IPS-20b (cell line): ENCODE data around the gene LMF2.

Source experiments
- H3K27ac ChIP-seq: one replicate; pipeline ENCODE4 v1.5.1; 2013; ENCODE audit warnings: low read length
- H3K27me3 ChIP-seq: 2 replicates; pipeline ENCODE4 v1.6.1; 2013; ENCODE audit warnings: mild to moderate bottlenecking, low read length, inconsistent platforms; ENCODE audit not compliant: insufficient read depth
- H3K36me3 ChIP-seq: 2 replicates; pipeline ENCODE4 v1.6.1; 2013; ENCODE audit warnings: low read depth, mild to moderate bottlenecking, inconsistent platforms, low read length, moderate library complexity; ENCODE audit not compliant: insufficient read depth
- H3K4me1 ChIP-seq: 2 replicates; pipeline ENCODE4 v1.6.1; 2013; ENCODE audit warnings: mild to moderate bottlenecking, control low read depth, inconsistent platforms, low read length, moderate library complexity; ENCODE audit not compliant: insufficient read depth
- H3K4me3 ChIP-seq: 2 replicates; pipeline ENCODE4 v1.5.1; 2013; ENCODE audit warnings: mild to moderate bottlenecking, low read length, inconsistent platforms
- H3K9ac ChIP-seq: 2 replicates; pipeline ENCODE4 v1.6.1; 2013; ENCODE audit warnings: low read depth, mild to moderate bottlenecking, inconsistent platforms, low read length, moderate library complexity
- H3K9me3 ChIP-seq: 2 replicates; pipeline ENCODE4 v1.6.1; 2013; ENCODE audit warnings: mild to moderate bottlenecking, low read depth, low read length, inconsistent platforms; ENCODE audit not compliant: insufficient read depth

The LMF2 gene

GRCh38 chr22:50526834-50527801, 19.6 kb upstream of the LMF2 start:
- Histone ChIP-seq H3K27ac (no peak overlapping the region), H3K36me3 (peaks cover 24% of the 10 kb centered on the region), H3K4me1 (peaks cover 3% of the 10 kb centered on the region; the same call in 1 of the 2 replicates), H3K9me3 (no peaks in the 10 kb centered on the region), H3K4me3 (peak overlapping the region; percentile 77), H3K9ac (peak overlapping the region; percentile 64; the same call in 1 of the 2 replicates), H3K27me3 (peaks cover 58% of the 10 kb centered on the region)

- Histone ChIP-seq H3K9ac (peak overlapping the region; percentile 64; the same call in 1 of the 2 replicates), H3K9me3 (no peaks in the 10 kb centered on the region), H3K4me3 (peak overlapping the region; percentile 77), H3K27me3 (peaks cover 49% of the 10 kb centered on the region), H3K4me1 (peaks cover 3% of the 10 kb centered on the region; the same call in 1 of the 2 replicates), H3K36me3 (peaks cover 30% of the 10 kb centered on the region), H3K27ac (no peak overlapping the region)
Observed at GRCh38 chr22:50526108-50526833, 18.8 kb upstream of the LMF2 start.

- Histone ChIP-seq H3K27ac (no peak overlapping the region), H3K4me3 (peak overlapping the region; percentile 77; the same call in 1 of the 2 replicates), H3K36me3 (peaks cover 35% of the 10 kb centered on the region), H3K9ac (peak overlapping the region; percentile 64; the same call in 1 of the 2 replicates), H3K9me3 (no peaks in the 10 kb centered on the region), H3K27me3 (peaks cover 44% of the 10 kb centered on the region), H3K4me1 (peaks cover 3% of the 10 kb centered on the region; the same call in 1 of the 2 replicates)
Observed at GRCh38 chr22:50525858-50526107, 18.3 kb upstream of the LMF2 start.

GRCh38 chr22:50525104-50525857, 17.8 kb upstream of the LMF2 start, which contains the start of gene SCO2:
SCO2 (minus strand) TSS chr22:50525598; CDS start chr22:50524411, 1,187 bp downstream.
- Histone ChIP-seq H3K27me3 (peaks cover 39% of the 10 kb centered on the region), H3K4me3 (peak within 1 kb of the TSS; percentile 77), H3K36me3 (peaks cover 37% of the 10 kb centered on the region), H3K9me3 (no peaks in the 10 kb centered on the region), H3K9ac (peak within 1 kb of the TSS; percentile 83; the same call in 1 of the 2 replicates), H3K4me1 (peaks cover 3% of the 10 kb centered on the region; the same call in 1 of the 2 replicates), H3K27ac (no peak within 1 kb of the TSS)

- Histone ChIP-seq H3K27ac (no peak overlapping the region), H3K27me3 (peaks cover 33% of the 10 kb centered on the region), H3K4me1 (peaks cover 3% of the 10 kb centered on the region; the same call in 1 of the 2 replicates), H3K9me3 (no peaks in the 10 kb centered on the region), H3K36me3 (peaks cover 38% of the 10 kb centered on the region), H3K9ac (peak overlapping the region; percentile 83; the same call in 1 of the 2 replicates), H3K4me3 (peak overlapping the region; percentile 77)
Observed at GRCh38 chr22:50524676-50525103, 17.2 kb upstream of the LMF2 start.

GRCh38 chr22:50523806-50524675, 16.5 kb upstream of the LMF2 start:
- Histone ChIP-seq H3K27ac (no peak overlapping the region), H3K9ac (0 out of 2 replicates have a peak overlapping the region, but pooled peaks have one; percentile 83), H3K36me3 (peaks cover 44% of the 10 kb centered on the region), H3K4me3 (peak overlapping the region; percentile 77), H3K4me1 (peaks cover 3% of the 10 kb centered on the region; the same call in 1 of the 2 replicates), H3K27me3 (peaks cover 27% of the 10 kb centered on the region), H3K9me3 (no peaks in the 10 kb centered on the region)

GRCh38 chr22:50523458-50523805, 15.9 kb upstream of the LMF2 start:
- peaks cover 51% of the 10 kb centered on the region for H3K36me3 ChIP-seq
- no peaks in the 10 kb centered on the region for H3K9me3 ChIP-seq
- peaks cover 21% of the 10 kb centered on the region for H3K27me3 ChIP-seq
- no peak overlapping the region for H3K9ac ChIP-seq
- H3K4me1 ChIP-seq = peaks cover 3% of the 10 kb centered on the region; the same call in 1 of the 2 replicates
- no peak overlapping the region for H3K27ac ChIP-seq
- H3K4me3 ChIP-seq = no peak overlapping the region

GRCh38 chr22:50522806-50523438, 15.4 kb upstream of the LMF2 start:
- Histone ChIP-seq H3K27me3 (peaks cover 16% of the 10 kb centered on the region), H3K27ac (no peak overlapping the region), H3K9me3 (no peaks in the 10 kb centered on the region), H3K4me1 (peaks cover 3% of the 10 kb centered on the region; the same call in 1 of the 2 replicates), H3K9ac (no peak overlapping the region), H3K36me3 (peaks cover 56% of the 10 kb centered on the region), H3K4me3 (no peak overlapping the region)

- H3K9ac ChIP-seq = no peak overlapping the region
- H3K27ac ChIP-seq = no peak overlapping the region
- H3K4me1 ChIP-seq = peaks cover 3% of the 10 kb centered on the region; the same call in 1 of the 2 replicates
- peaks cover 62% of the 10 kb centered on the region for H3K36me3 ChIP-seq
- H3K4me3 ChIP-seq = no peak overlapping the region
- no peaks in the 10 kb centered on the region for H3K9me3 ChIP-seq
- peaks cover 10% of the 10 kb centered on the region for H3K27me3 ChIP-seq
Observed at GRCh38 chr22:50522208-50522805, 14.8 kb upstream of the LMF2 start.

GRCh38 chr22:50521710-50522109, 14.2 kb upstream of the LMF2 start:
- H3K4me3 ChIP-seq = no peak overlapping the region
- H3K36me3 ChIP-seq = peaks cover 65% of the 10 kb centered on the region
- H3K9me3 ChIP-seq = no peaks in the 10 kb centered on the region
- H3K27ac ChIP-seq = no peak overlapping the region
- peaks cover 2% of the 10 kb centered on the region; the same call in 1 of the 2 replicates for H3K4me1 ChIP-seq
- peaks cover 4% of the 10 kb centered on the region for H3K27me3 ChIP-seq
- H3K9ac ChIP-seq = no peak overlapping the region
